Heart right ventricle (tissue), 16 donors: Measurements from ENCODE around the gene CTU2. TPM values are rescaled to one million over a fixed set of nuclear protein-coding genes. Genes with fewer than 3 reads are reported as not detected.

Experiments
- ATAC-seq, 8 donors: fragments of 200-7000 bp; cut with Tn5 transposase; one replicate each; pipeline ENCODE4 v1.9.1; 2020; ENCODE audit warnings: mild to moderate bottlenecking in 8 of 8, moderate library complexity in 8 of 8, moderate number of reproducible peaks in 1 of 8
- DNase-seq, 2 donors: peaks; one replicate each; pipeline ENCODE4 v3.0.0-alpha.2; 2020
- H3K27ac ChIP-seq, 10 donors: fragments of 200-600 bp; sonication (generic) in 2 of 10; one replicate each; pipeline versions ENCODE4 v1.5.0 to v1.8.0; 2020 to 2022; ENCODE audit warnings: mild to moderate bottlenecking in 3 of 10
- H3K27me3 ChIP-seq, 7 donors: fragments of 200-600 bp; one replicate each; pipeline ENCODE4 v1.8.0; 2021 to 2022; ENCODE audit warnings: mild to moderate bottlenecking in 2 of 7
- H3K36me3 ChIP-seq, 9 donors: fragments of 200-600 bp; sonication (generic) in 1 of 9; one replicate each; pipeline versions ENCODE4 v1.5.0 to v1.8.0; 2020 to 2022; ENCODE audit warnings: mild to moderate bottlenecking in 2 of 9
- H3K4me1 ChIP-seq, 9 donors: fragments of 200-600 bp; sonication (generic) in 1 of 9; one replicate each; pipeline versions ENCODE4 v1.5.0 to v1.8.0; 2020 to 2022; ENCODE audit warnings: mild to moderate bottlenecking in 4 of 9
- H3K4me3 ChIP-seq, 10 donors: fragments of 200-600 bp; sonication (generic) in 2 of 10; one replicate each; pipeline versions ENCODE4 v1.5.0 to v1.8.0; 2020 to 2022; ENCODE audit warnings: mild to moderate bottlenecking in 7 of 10, moderate library complexity in 2 of 10
- H3K9me3 ChIP-seq, 11 donors: fragments of 200-600 bp in 10 of 11; sonication (generic) in 2 of 11; one replicate each; pipeline versions ENCODE4 v1.5.0 to v1.8.0; 2013 to 2022; ENCODE audit warnings: mild to moderate bottlenecking in 2 of 11, control low read depth in 1 of 11, moderate library complexity in 1 of 11
- CTCF ChIP-seq, 9 donors: fragments of 200-600 bp; sonication (generic) in 2 of 9; IDR thresholded peaks; one replicate each; pipeline versions ENCODE4 v1.5.0 to v1.8.0; 2021 to 2022; ENCODE audit warnings: antibody characterized with exemption in 9 of 9, mild to moderate bottlenecking in 5 of 9, moderate library complexity in 1 of 9
- WGBS, 2 donors: extraction: QIAGEN DNeasy Blood & Tissue Kit; methylation state at CpG; one replicate each; pipeline ENCODE4 v1.1.7; 2013; ENCODE audit warnings: inconsistent platforms in 1 of 2; 5-methylcytosine and 5-hydroxymethylcytosine counted together
- intact Hi-C, 10 donors: fragments of 100-400 bp; cut with DNase I; formaldehyde crosslinking; loops; one replicate each; pipeline versions ENCODE4 v1.11.1 to v1.14.2; 2022
- polyA plus RNA-seq, 2 donors: library from polyadenylated mRNA; stranded (reverse); fragments of 200-250 nt; gene quantifications; one replicate each; pipeline ENCODE4 v1.2.3, GENCODE V29; 2013
- total RNA-seq, 10 donors: library from RNA; stranded (reverse); fragmentation: NEBNext Ultra II Directional in 3 of 10; extraction: Animal tissue kit (Norgen Biotek cat#: 25700) in 3 of 10; gene quantifications; one replicate each; pipeline versions ENCODE4 v1.2.1 to v1.2.4, GENCODE V29; 2021 to 2023
- donor health status: Arrhythmogenic right ventricular cardiomyopathy.
- donor health status: ischemic (EF 13 %, LVEDD 7.1; RV severe dilation, severe dysfunction).
- donor health status: healthy with polysubstance abuse.
- donor health status: DM: no; HTN: yes; CAD: no.
- donor health status: DM: no; HTN: no; CAD: no.
- donor health status: ischemic (EF 25% LVEDD 6.9; RV normal size, moderate dysfunction).
- donor health status: ischemic (EF 25% LVEDD 5.7; RV mildly dilated, moderate dysfunction).
- donor health status: healthy.
- donor health status: DM: yes; HTN: yes; CAD: no.
- donor health status: Ischemic cardiomyopathy.
- donor health status: ischemic (EF 35%, LVEDD 5.7; RV mildly dilated, moderate dysfunction).
- donor health status: nonischemic (EF 11% LVEDD 7.7; RV severe dilation, severe dysfunction).
- donor health status: DM: yes; HTN: yes; CAD: no.
- donor health status: PGD.
- donor health status: ischemic (EF 29% LVEDD 5.4; RV normal size, mild dysfunction).
- donor health status: nonischemic (EF 23%, LVEDD 6.1; RV moderate dilation, normal function).

CTU2 gene
- total and polyA plus RNA-seq, 12 donors, result 11.8 to 22.6 (median 14.4) TPM

GRCh38 chr16:88727871-88728270 is 21.6 kb downstream of the CTU2 start:
- intact Hi-C loops, result no loop called here
- ATAC-seq (peak in 7 of 8 donors; percentile 38 to 67 (median 56)), DNase-seq (no peak)
- H3K4me1 ChIP-seq, result peaks cover 0 to 8% (median 0%) of the 10 kb centered on the region in 9 donors
- no peaks in the 10 kb centered on the region for H3K9me3 ChIP-seq
- no peaks in the 10 kb centered on the region for H3K27me3 ChIP-seq
- H3K4me3 ChIP-seq, result no peak overlapping the region
- no peak overlapping the region for H3K27ac ChIP-seq
- peaks cover 0 to 82% (median 12%) of the 10 kb centered on the region in 9 donors for H3K36me3 ChIP-seq
- no peak for TF ChIP-seq CTCF (IDR thresholded peaks at IDR 0.05)
- WGBS, 2 donors, result 42 to 56% methylated on average over 20 of the region's 20 CpGs

- peaks cover 0 to 82% (median 7%) of the 10 kb centered on the region in 9 donors for H3K36me3 ChIP-seq
- H3K27ac ChIP-seq, result no peak overlapping the region
- 72 to 76% methylated on average over 34 of the region's 34 CpGs for WGBS, 2 donors
- no peaks in the 10 kb centered on the region for H3K9me3 ChIP-seq
- no peak for DNase-seq
- no peaks in the 10 kb centered on the region for H3K27me3 ChIP-seq
- H3K4me3 ChIP-seq, result no peak overlapping the region
- ATAC-seq, result peak in 1 of 8 donors; percentile 18
- intact Hi-C loops, result loop anchor here in 1 of 10 donors (10.0 kb wide), 1 partner anchor 484 kb away; the partner anchor contains the start of gene ZNF778
- TF ChIP-seq CTCF (IDR thresholded peaks at IDR 0.05), result no peak
- peaks cover 0 to 8% (median 0%) of the 10 kb centered on the region in 9 donors for H3K4me1 ChIP-seq
Measured at GRCh38 chr16:88730632-88731607, 24.6 kb downstream of the CTU2 start.

- no peaks in the 10 kb centered on the region for H3K9me3 ChIP-seq
- ATAC-seq (no peak), DNase-seq (no peak)
- no peak overlapping the region for H3K27ac ChIP-seq
- H3K36me3 ChIP-seq, result peaks cover 0 to 76% (median 0%) of the 10 kb centered on the region in 9 donors
- intact Hi-C loops, result loop anchor here in 1 of 10 donors (10.0 kb wide), 1 partner anchor 483 kb away; the partner anchor contains the start of gene ZNF778
- H3K4me3 ChIP-seq, result no peak overlapping the region
- TF ChIP-seq CTCF (IDR thresholded peaks at IDR 0.05), result no peak
- WGBS, 2 donors, result 75% methylated on average over 15 of the region's 15 CpGs
- H3K4me1 ChIP-seq, result peaks cover 0 to 8% (median 0%) of the 10 kb centered on the region in 9 donors
- H3K27me3 ChIP-seq, result no peaks in the 10 kb centered on the region
Measured at GRCh38 chr16:88731699-88732098, 25.4 kb downstream of the CTU2 start.

DNA sequence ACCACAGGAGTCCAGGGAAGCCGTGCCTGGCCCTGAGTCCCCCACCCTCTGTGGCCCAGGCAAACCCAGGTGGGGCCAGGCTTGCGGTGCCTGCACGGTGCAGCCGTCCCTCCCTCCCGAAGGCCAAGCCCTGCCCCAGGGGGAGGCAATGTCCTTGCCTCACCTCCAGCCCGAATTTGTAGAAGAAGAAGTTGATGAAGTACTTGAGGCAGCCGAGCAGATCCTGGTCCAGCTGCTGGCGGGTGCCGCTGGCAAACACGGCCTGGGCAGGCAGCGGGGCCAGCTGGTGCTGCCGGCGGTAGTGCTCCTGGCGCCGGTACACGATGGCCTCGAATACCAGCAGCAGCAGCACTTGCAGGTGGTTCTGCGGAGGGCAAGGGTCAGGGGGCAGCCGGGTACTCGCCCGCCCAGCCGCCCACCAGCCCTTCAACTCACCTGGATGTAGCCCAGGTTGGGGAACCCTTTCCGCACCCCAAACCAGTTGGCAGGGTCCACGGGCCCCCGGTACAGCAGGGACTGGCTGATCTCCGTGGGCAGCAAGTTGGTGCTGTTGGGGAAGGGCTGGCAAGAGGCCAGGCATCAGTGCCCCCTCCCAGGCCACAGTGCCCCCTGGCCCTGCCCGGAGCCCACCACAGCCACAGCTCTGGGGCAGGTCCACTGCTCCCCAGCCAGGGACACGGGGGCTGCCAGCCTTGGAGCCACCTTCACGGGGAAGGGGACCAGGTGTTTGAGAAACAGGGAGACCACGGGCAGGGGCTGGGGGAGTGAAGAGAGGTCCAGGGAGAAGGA is 26.1 kb downstream of the CTU2 start:
- intact Hi-C loops, result loop anchor here in 1 of 10 donors (10.0 kb wide), 1 partner anchor 482 kb away; the partner anchor contains the start of gene ZNF778
- WGBS, 2 donors, result 88 to 90% methylated on average over 30 of the region's 30 CpGs
- H3K36me3 ChIP-seq, result peaks cover 0 to 75% (median 0%) of the 10 kb centered on the region in 9 donors

More for the DNA sequence above, 26.1 kb downstream of the CTU2 start:
- Histone ChIP-seq H3K27me3 (no peaks in the 10 kb centered on the region), H3K9me3 (no peaks in the 10 kb centered on the region), H3K4me1 (peaks cover 0 to 12% (median 3%) of the 10 kb centered on the region in 9 donors), H3K27ac (no peak overlapping the region), H3K4me3 (no peak overlapping the region)
- ATAC-seq (no peak), DNase-seq (no peak)
- no peak for TF ChIP-seq CTCF (IDR thresholded peaks at IDR 0.05)
